GM18868 (cell line): ENCODE measurements around the gene KLHL11.

Experiments
- ATAC-seq: cut with Tn5 transposase; IDR thresholded peaks from one replicate; pipeline ENCODE4 v1.9.1; 2021; ENCODE audit warnings: mild to moderate bottlenecking, moderate library complexity; ENCODE audit not compliant: unreplicated experiment

KLHL11 gene

GRCh38 chr17:41812381-41813151 lies 52.7 kb downstream of the KLHL11 start, which contains the start of gene FKBP10:
Gene FKBP10, plus strand, starts transcription at chr17:41813004. Its CDS starts 31 bp downstream, at chr17:41813035.
- ATAC-seq: no peak

GRCh38 chr17:41811549-41812380 lies 53.5 kb downstream of the KLHL11 start, which contains the start of gene P3H4:
Gene P3H4, minus strand, starts transcription at chr17:41811949. Its CDS starts 34 bp downstream, at chr17:41811915.
- peak; percentile 67 for ATAC-seq

GRCh38 chr17:41810659-41811548 lies 54.3 kb downstream of the KLHL11 start:
- no peak for ATAC-seq

- ATAC-seq: no peak
Measured at GRCh38 chr17:41806685-41807445, 58.4 kb downstream of the KLHL11 start.
